ENCODE data around the gene PKP2. TPM values are rescaled to one million over a fixed set of nuclear protein-coding genes. Genes with fewer than 3 reads are reported as not detected.

Gene PKP2
- total RNA-seq, 1 donor from 2014 or later, result 3.0 TPM

DNA sequence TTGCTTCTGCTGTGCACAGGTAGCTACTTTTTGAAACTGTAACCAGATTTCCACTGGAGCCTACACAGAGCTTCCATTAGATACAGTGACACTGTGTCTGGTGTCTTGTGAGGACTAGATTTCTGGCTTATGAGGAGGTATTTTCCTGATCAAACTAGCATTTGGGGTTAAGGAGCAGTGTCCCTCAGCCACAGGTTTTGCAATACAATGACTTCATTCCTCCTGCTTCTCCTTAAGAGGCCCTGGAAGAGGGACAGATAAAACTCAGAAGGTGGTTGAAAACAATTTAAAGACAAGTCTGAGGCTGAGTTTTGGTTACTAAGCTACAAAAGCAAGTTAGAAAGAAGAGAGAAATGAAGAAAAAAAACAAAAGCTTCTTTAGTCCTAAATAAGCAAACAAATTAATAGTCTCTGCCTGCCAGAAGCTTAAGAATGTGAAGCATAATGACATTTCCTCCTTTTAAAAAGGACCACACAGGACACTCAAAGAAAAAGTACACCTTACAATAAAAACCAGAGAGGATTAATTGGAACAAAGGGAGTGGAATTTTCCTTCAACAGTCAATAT is 53.0 kb downstream of the PKP2 start:
- TF ChIP-seq, protein P1, sequence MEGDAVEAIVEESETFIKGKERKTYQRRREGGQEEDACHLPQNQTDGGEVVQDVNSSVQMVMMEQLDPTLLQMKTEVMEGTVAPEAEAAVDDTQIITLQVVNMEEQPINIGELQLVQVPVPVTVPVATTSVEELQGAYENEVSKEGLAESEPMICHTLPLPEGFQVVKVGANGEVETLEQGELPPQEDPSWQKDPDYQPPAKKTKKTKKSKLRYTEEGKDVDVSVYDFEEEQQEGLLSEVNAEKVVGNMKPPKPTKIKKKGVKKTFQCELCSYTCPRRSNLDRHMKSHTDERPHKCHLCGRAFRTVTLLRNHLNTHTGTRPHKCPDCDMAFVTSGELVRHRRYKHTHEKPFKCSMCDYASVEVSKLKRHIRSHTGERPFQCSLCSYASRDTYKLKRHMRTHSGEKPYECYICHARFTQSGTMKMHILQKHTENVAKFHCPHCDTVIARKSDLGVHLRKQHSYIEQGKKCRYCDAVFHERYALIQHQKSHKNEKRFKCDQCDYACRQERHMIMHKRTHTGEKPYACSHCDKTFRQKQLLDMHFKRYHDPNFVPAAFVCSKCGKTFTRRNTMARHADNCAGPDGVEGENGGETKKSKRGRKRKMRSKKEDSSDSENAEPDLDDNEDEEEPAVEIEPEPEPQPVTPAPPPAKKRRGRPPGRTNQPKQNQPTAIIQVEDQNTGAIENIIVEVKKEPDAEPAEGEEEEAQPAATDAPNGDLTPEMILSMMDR (IDR thresholded peaks at IDR 0.05), result no peak
- intact Hi-C loops (cut with DNase I), result no loop called here
- no peaks in the 10 kb centered on the region for H3K4me1 ChIP-seq
- H3K4me3 ChIP-seq, result no peak overlapping the region
- DNase-seq (no peak), ATAC-seq (peak in 1 of 2 donors; percentile 29)
- no peaks in the 10 kb centered on the region for H3K9me3 ChIP-seq
- no peak overlapping the region for H3K27ac ChIP-seq
- H3K27me3 ChIP-seq (ENCODE audit: low read depth), result no peaks in the 10 kb centered on the region
- no peaks in the 10 kb centered on the region for H3K36me3 ChIP-seq

DNA sequence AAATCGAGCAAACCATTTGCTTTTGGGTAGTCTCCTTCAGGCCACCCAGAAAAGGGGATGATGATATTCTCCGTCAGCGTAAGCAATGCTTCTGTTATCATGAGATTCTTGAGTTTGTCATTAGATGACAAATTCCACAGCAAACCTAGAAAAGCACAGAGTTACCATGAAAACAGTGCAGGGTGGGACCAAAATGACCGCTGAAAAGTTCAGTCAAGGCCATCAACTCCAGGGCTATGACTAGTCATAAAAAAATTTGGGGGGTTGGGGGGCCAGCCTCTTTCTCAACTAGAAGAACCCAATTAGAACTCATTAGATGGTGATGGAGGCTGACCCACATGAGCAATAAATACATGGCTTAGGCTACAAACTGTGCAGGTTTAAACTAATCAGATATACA is 55.5 kb downstream of the PKP2 start:
- DNase-seq (no peak), ATAC-seq (no peak)
- intact Hi-C loops (cut with DNase I), result no loop called here
- Histone ChIP-seq H3K27me3 (ENCODE audit: low read depth) (no peaks in the 10 kb centered on the region), H3K36me3 (no peaks in the 10 kb centered on the region), H3K27ac (no peak overlapping the region), H3K9me3 (no peaks in the 10 kb centered on the region), H3K4me3 (no peak overlapping the region), H3K4me1 (no peaks in the 10 kb centered on the region)
- TF ChIP-seq, protein P1 (IDR thresholded peaks at IDR 0.05), result no peak

DNA sequence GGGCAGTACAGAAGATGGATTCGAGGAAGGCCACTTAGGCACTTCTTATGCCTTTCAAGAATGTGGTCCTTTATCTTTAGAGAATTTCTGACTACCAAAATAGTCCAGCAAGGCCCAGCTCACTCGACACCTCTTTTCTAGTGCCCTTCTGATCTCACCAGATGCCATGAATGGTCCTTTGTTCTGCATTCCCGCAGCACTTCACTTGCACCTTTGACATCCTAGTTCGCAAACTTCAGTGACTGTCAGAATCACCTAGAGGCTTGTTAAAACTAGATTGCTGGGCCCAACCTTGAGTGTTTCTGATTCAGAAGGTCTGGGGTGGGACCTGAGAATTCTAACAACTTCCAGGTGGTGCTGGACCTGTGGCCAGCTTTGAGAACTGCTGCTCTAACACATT is 56.7 kb downstream of the PKP2 start:
- no peak overlapping the region for H3K4me3 ChIP-seq
- no peaks in the 10 kb centered on the region for H3K9me3 ChIP-seq
- TF ChIP-seq, protein P1 (IDR thresholded peaks at IDR 0.05), result no peak
- no peaks in the 10 kb centered on the region for H3K4me1 ChIP-seq
- no peaks in the 10 kb centered on the region for H3K27me3 ChIP-seq (ENCODE audit: low read depth)
- H3K27ac ChIP-seq, result no peak overlapping the region
- ATAC-seq (no peak), DNase-seq (no peak)
- H3K36me3 ChIP-seq, result no peaks in the 10 kb centered on the region
- intact Hi-C loops (cut with DNase I), result no loop called here

DNA sequence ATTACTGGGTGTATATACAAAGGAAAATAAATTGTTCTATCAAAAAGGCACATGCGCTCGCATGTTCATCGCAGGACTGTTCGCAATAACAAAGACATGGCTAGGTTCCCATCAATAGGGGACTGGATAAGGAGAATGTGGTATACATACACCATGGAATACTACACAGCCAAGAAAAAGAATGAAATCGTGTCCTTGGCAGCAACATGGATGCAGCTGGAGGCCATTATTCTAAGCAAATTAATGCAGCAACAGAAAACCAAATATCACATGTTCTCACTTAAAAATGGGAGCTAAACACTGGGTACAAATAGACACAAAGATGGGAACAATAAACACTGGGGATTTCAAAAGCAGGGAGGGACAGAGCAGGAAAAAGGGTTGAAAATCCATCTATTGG is 58.6 kb downstream of the PKP2 start:
- TF ChIP-seq, protein P1 (IDR thresholded peaks at IDR 0.05), result no peak
- intact Hi-C loops (cut with DNase I), result no loop called here
- Histone ChIP-seq H3K4me3 (no peak overlapping the region), H3K27me3 (ENCODE audit: low read depth) (no peaks in the 10 kb centered on the region), H3K4me1 (no peaks in the 10 kb centered on the region), H3K36me3 (no peaks in the 10 kb centered on the region), H3K27ac (no peak overlapping the region), H3K9me3 (no peaks in the 10 kb centered on the region)
- ATAC-seq (no peak), DNase-seq (no peak)

DNA sequence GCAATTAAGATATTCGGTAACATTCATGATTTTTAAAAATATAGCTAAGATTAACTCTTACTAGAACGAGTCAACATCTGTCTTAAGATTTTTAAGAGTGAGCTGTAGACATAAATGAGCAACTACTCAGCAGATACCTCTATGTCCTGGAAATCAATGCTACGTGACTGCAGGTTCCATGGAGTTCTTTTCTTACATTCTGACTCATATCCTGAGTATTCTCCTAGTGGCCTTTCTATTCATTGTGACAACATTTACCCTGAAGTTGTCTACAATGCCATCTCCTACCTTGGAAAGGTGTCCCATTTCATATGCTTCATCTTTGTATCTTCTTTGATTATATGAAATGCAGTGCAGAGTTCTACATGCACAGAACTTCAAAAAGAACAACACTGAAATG is 59.9 kb downstream of the PKP2 start:
- no peaks in the 10 kb centered on the region for H3K36me3 ChIP-seq
- ATAC-seq (no peak), DNase-seq (no peak)
- intact Hi-C loops (cut with DNase I), result no loop called here
- no peak overlapping the region for H3K27ac ChIP-seq
- H3K9me3 ChIP-seq, result no peaks in the 10 kb centered on the region
- H3K4me1 ChIP-seq, result no peaks in the 10 kb centered on the region
- TF ChIP-seq, protein P1 (IDR thresholded peaks at IDR 0.05), result no peak
- no peaks in the 10 kb centered on the region for H3K27me3 ChIP-seq (ENCODE audit: low read depth)
- H3K4me3 ChIP-seq, result no peak overlapping the region

DNA sequence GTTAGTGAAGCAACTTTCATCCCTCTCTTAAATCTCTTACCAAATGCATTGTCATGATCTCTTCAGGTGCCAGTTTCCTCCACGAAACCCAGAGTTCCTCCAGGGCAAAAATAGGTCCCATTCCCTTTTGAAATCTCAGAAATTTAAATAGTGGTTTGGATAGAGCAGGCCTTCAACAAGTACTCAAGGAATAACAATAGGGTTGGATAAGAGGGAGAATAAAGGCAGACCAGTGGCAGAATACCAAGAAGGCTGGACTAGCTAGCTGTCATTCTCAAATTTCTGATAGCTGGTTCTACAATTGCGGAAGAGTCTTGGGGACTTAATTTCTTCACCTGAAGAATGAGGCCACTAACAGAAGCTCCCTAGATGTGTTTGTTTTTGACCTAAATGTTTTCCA is 62.5 kb downstream of the PKP2 start:
- no peak overlapping the region for H3K27ac ChIP-seq
- TF ChIP-seq, protein P1 (IDR thresholded peaks at IDR 0.05), result no peak
- no peaks in the 10 kb centered on the region for H3K27me3 ChIP-seq (ENCODE audit: low read depth)
- no peaks in the 10 kb centered on the region for H3K36me3 ChIP-seq
- H3K4me1 ChIP-seq, result no peaks in the 10 kb centered on the region
- intact Hi-C loops (cut with DNase I), result no loop called here
- H3K4me3 ChIP-seq, result no peak overlapping the region
- H3K9me3 ChIP-seq, result no peaks in the 10 kb centered on the region
- ATAC-seq, result no peak
- no peak for DNase-seq

Data from lower lobe of right lung (tissue), 2 donors.